ENCODE measurements around the gene ARID1A. TPM values are rescaled to one million over a fixed set of nuclear protein-coding genes. Genes with fewer than 3 reads are reported as not detected.
A peak's percentile ranks its signal among the peaks of the same experiment; 100 is the strongest.

Gene ARID1A
- total and polyA plus RNA-seq, 4 donors, result 12.2 to 31.9 (median 20.2) TPM

GRCh38 chr1:26783646-26784022 lies 87.8 kb downstream of the ARID1A start:
- H3K27me3 ChIP-seq (ENCODE audit: control insufficient read depth in 4 of 4, insufficient read depth in 4 of 4, low read length in 3 of 4), result no peaks in the 10 kb centered on the region
- no peak overlapping the region for H3K9ac ChIP-seq (ENCODE audit: low read depth in 1 of 2, low read length in 2 of 2)
- DNase-seq (ENCODE audit: low spot score), result no peak
- WGBS, result 40% methylated on average over 5 of the region's 5 CpGs
- no peak overlapping the region for H3K4me3 ChIP-seq (ENCODE audit: low read depth in 1 of 3, low read length in 3 of 3)
- H3K9me3 ChIP-seq (ENCODE audit: control insufficient read depth in 4 of 4, low read length in 3 of 4), result no peaks in the 10 kb centered on the region
- H3K36me3 ChIP-seq (ENCODE audit: control insufficient read depth in 4 of 4, insufficient read depth in 3 of 4, low read depth in 1 of 4, low read length in 3 of 4), result peaks cover 5 to 17% (median 10%) of the 10 kb centered on the region in 4 donors
- H3K27ac ChIP-seq (ENCODE audit: low read depth in 1 of 2, low read length in 2 of 2), result peak overlapping the region; percentile 50 to 80
- peaks cover 17 to 78% (median 67%) of the 10 kb centered on the region in 4 donors for H3K4me1 ChIP-seq (ENCODE audit: control insufficient read depth in 4 of 4, insufficient read depth in 4 of 4, low read length in 3 of 4)
- TF ChIP-seq FOXA1 (IDR thresholded peaks at IDR 0.05) (no peak), RXRA (IDR thresholded peaks at IDR 0.05) (no peak), TAF1 (conservative IDR thresholded peaks at IDR 0.05) (no peak), YY1 (IDR thresholded peaks at IDR 0.05) (no peak), HNF4G (IDR thresholded peaks at IDR 0.05) (no peak), HNF4A (conservative IDR thresholded peaks at IDR 0.05) (no peak), NR2F2 (IDR thresholded peaks at IDR 0.05) (no peak)

GRCh38 chr1:26784023-26784871 lies 88.4 kb downstream of the ARID1A start:
- Histone ChIP-seq H3K9ac (ENCODE audit: low read depth in 1 of 2, low read length in 2 of 2) (no peak overlapping the region), H3K4me1 (ENCODE audit: control insufficient read depth in 4 of 4, insufficient read depth in 4 of 4, low read length in 3 of 4) (peaks cover 17 to 82% (median 67%) of the 10 kb centered on the region in 4 donors), H3K27ac (ENCODE audit: low read depth in 1 of 2, low read length in 2 of 2) (peak overlapping the region; percentile 99 to 100), H3K4me3 (ENCODE audit: low read depth in 1 of 3, low read length in 3 of 3) (no peak overlapping the region), H3K9me3 (ENCODE audit: control insufficient read depth in 4 of 4, low read length in 3 of 4) (no peaks in the 10 kb centered on the region), H3K27me3 (ENCODE audit: control insufficient read depth in 4 of 4, insufficient read depth in 4 of 4, low read length in 3 of 4) (no peaks in the 10 kb centered on the region), H3K36me3 (ENCODE audit: control insufficient read depth in 4 of 4, insufficient read depth in 3 of 4, low read depth in 1 of 4, low read length in 3 of 4) (peaks cover 2 to 10% (median 5%) of the 10 kb centered on the region in 4 donors)
- TF ChIP-seq REST (IDR thresholded peaks at IDR 0.05) (peak; percentile 90), ATF3 (IDR thresholded peaks at IDR 0.05) (no peak), EGR1 (IDR thresholded peaks at IDR 0.05; ENCODE audit: low read depth in 2 of 2) (peak in 1 of 2 donors; percentile 80), RAD21 (IDR thresholded peaks at IDR 0.05) (peak; percentile 61 to 65), MAX (IDR thresholded peaks at IDR 0.05) (peak; percentile 87), SP1 (IDR thresholded peaks at IDR 0.05) (peak; percentile 99), FOXA1 (IDR thresholded peaks at IDR 0.05) (peak; percentile 71), NR2F2 (IDR thresholded peaks at IDR 0.05) (peak; percentile 98), RXRA (IDR thresholded peaks at IDR 0.05) (peak; percentile 99), CTCF (IDR thresholded peaks at IDR 0.05; ENCODE audit: low read depth, low read length, missing input control) (no peak), YY1 (IDR thresholded peaks at IDR 0.05) (peak; percentile 86), FOXA2 (IDR thresholded peaks at IDR 0.05) (peak; percentile 61), HNF4A (conservative IDR thresholded peaks at IDR 0.05) (peak; percentile 86 to 90), JUND (IDR thresholded peaks at IDR 0.05) (peak; percentile 71 to 91), TAF1 (conservative IDR thresholded peaks at IDR 0.05) (peak; percentile 82), HNF4G (IDR thresholded peaks at IDR 0.05) (peak; percentile 71), ZBTB33 (IDR thresholded peaks at IDR 0.05) (peak; percentile 82), GABPA (IDR thresholded peaks at IDR 0.05 in 1 of 2, conservative IDR thresholded peaks at IDR 0.05 in 1 of 2) (peak in 1 of 2 donors; percentile 59)
- DNase-seq (ENCODE audit: low spot score), result peak; percentile 83
- 73% methylated on average over 2 of the region's 2 CpGs for WGBS
